Parathyroid adenoma (tissue), 2 donors: ENCODE measurements around the gene LIMS1.
A peak's percentile ranks its signal among the peaks of the same experiment; 100 is the strongest.
"Not testable (repeated sequence)": the region's sequence is repeated elsewhere in the genome, so short reads cannot be mapped to it uniquely, and the experiment has no call there.

Experiments
- H2AFZ ChIP-seq: fragments of 300-600 bp; sonication (generic); one replicate; pipeline ENCODE4 v1.7.0; 2017; ENCODE audit warnings: antibody characterized with exemption, mild to moderate bottlenecking
- H3K27ac ChIP-seq: fragments of 300-600 bp; sonication (generic); one replicate; pipeline ENCODE4 v1.7.0; 2017
- H3K27me3 ChIP-seq: fragments of 300-600 bp; sonication (generic); one replicate; pipeline ENCODE4 v1.7.0; 2017; ENCODE audit warnings: low read length; ENCODE audit not compliant: control insufficient read depth, insufficient read depth
- H3K36me3 ChIP-seq: fragments of 300-600 bp; sonication (generic); one replicate; pipeline ENCODE4 v1.7.0; 2017; ENCODE audit warnings: low read length; ENCODE audit not compliant: control insufficient read depth, insufficient read depth
- H3K4me1 ChIP-seq: fragments of 300-600 bp; sonication (generic); one replicate; pipeline ENCODE4 v1.7.0; 2017; ENCODE audit warnings: control low read depth
- H3K4me2 ChIP-seq: fragments of 300-600 bp; sonication (generic); one replicate; pipeline ENCODE4 v1.7.0; 2017; ENCODE audit warnings: low read length
- H3K4me3 ChIP-seq: fragments of 300-600 bp; sonication (generic); one replicate; pipeline ENCODE4 v1.7.0; 2017; ENCODE audit warnings: low read depth, low read length
- H3K79me2 ChIP-seq: fragments of 300-600 bp; sonication (generic); one replicate; pipeline ENCODE4 v1.7.0; 2017; ENCODE audit warnings: control low read depth
- H3K9ac ChIP-seq: fragments of 300-600 bp; sonication (generic); one replicate; pipeline ENCODE4 v1.7.0; 2017; ENCODE audit warnings: mild to moderate bottlenecking
- H3K9me3 ChIP-seq: fragments of 300-600 bp; sonication (generic); one replicate; pipeline ENCODE4 v1.7.0; 2017; ENCODE audit warnings: low read length; ENCODE audit not compliant: control insufficient read depth
- CTCF ChIP-seq: fragments of 300-600 bp; sonication (generic); IDR thresholded peaks from one replicate; pipeline ENCODE4 v1.7.0; 2017; ENCODE audit warnings: antibody characterized with exemption, mild to moderate bottlenecking
- donor health status: primary hyperparathyroidism.

The LIMS1 gene

DNA sequence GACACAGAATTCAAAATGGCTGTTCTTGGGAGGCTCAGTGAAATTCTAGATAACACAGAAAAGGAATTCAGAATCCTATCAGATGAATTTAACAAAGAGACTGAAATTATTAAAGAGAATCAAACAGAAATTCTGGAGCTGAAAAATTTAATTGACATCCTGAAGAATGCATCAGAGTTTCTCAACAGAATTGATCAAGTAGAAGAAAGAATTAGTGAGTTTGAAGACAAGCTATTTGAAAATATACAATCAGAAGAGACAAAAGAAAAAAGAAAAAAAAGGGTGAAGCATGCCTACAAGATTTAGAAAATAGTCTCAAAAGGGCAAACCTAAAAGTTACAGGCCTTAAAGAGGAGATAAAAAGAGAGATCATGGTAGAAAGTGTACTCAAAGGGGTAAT, 173.0 kb downstream of the LIMS1 start:
- H3K4me2 ChIP-seq, result no peak overlapping the region

GRCh38 chr2:108716971-108717370, 182.7 kb downstream of the LIMS1 start:
- not testable (repeated sequence) for H3K27ac ChIP-seq, H3K9ac ChIP-seq, H3K27me3 ChIP-seq, H3K4me3 ChIP-seq, H3K4me2 ChIP-seq, H3K4me1 ChIP-seq, H3K9me3 ChIP-seq, H3K36me3 ChIP-seq
- H3K79me2 ChIP-seq, result peaks cover 11% of the 10 kb centered on the region
- H2AFZ ChIP-seq, result peak overlapping the region; percentile 0

More for the DNA sequence above, 173.0 kb downstream of the LIMS1 start:
- no peak overlapping the region for H3K4me3 ChIP-seq
- H3K27ac ChIP-seq, result no peak overlapping the region
- no peaks in the 10 kb centered on the region for H3K9me3 ChIP-seq
- H3K27me3 ChIP-seq, result no peaks in the 10 kb centered on the region
- H3K79me2 ChIP-seq, result no peaks in the 10 kb centered on the region
- no peak overlapping the region for H3K9ac ChIP-seq
- H2AFZ ChIP-seq, result no peak overlapping the region
- TF ChIP-seq CTCF, result no peak
- no peaks in the 10 kb centered on the region for H3K4me1 ChIP-seq
- H3K36me3 ChIP-seq, result no peaks in the 10 kb centered on the region

GRCh38 chr2:108719149-108720044, 185.1 kb downstream of the LIMS1 start, which contains the start of gene RANBP2:
Gene RANBP2 (plus strand): TSS chr2:108719482. CDS start chr2:108719607, 125 bp downstream.
- H3K4me2 ChIP-seq, result peak within 1 kb of the TSS; percentile 95
- H2AFZ ChIP-seq, result peak within 1 kb of the TSS; percentile 98
- TF ChIP-seq CTCF, result no peak
- peak within 1 kb of the TSS; percentile 96 for H3K27ac ChIP-seq
- peak within 1 kb of the TSS; percentile 75 for H3K4me3 ChIP-seq
- peak within 1 kb of the TSS; percentile 91 for H3K9ac ChIP-seq
- H3K9me3 ChIP-seq, result no peaks in the 10 kb centered on the region
- H3K4me1 ChIP-seq, result no peaks in the 10 kb centered on the region
- H3K79me2 ChIP-seq, result peaks cover 17% of the 10 kb centered on the region
- H3K36me3 ChIP-seq, result no peaks in the 10 kb centered on the region
- no peaks in the 10 kb centered on the region for H3K27me3 ChIP-seq

DNA sequence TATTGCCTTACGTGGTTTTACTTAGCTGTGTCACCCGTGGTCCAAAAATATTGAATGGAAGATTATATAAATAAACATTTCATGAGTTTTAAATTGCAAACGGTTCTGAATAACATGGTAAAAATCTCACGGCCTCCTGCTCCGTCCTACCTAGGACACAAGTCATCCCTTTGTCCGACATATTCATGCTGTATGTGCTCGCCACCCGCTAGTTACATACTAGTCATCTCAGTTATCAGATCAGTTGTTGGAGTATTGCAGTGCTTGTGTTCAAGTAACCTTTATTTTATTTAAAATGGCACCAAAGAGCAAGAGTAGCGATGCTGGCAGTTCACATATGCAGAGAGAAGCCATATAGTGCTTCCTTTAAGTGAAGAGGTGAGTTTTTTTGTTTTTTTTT, 191.8 kb downstream of the LIMS1 start:
- not testable (repeated sequence) for H3K9me3 ChIP-seq, H2AFZ ChIP-seq, H3K9ac ChIP-seq, H3K27ac ChIP-seq, H3K4me3 ChIP-seq, H3K36me3 ChIP-seq, H3K4me2 ChIP-seq, H3K27me3 ChIP-seq, H3K4me1 ChIP-seq
- peaks cover 21% of the 10 kb centered on the region for H3K79me2 ChIP-seq

- not testable (repeated sequence) for H3K79me2 ChIP-seq, H2AFZ ChIP-seq, H3K4me2 ChIP-seq, H3K4me1 ChIP-seq, H3K9me3 ChIP-seq, H3K36me3 ChIP-seq, H3K27ac ChIP-seq, H3K4me3 ChIP-seq, H3K27me3 ChIP-seq, H3K9ac ChIP-seq
Observed at GRCh38 chr2:108734656-108735055, 200.4 kb downstream of the LIMS1 start.
